Cardiac fibroblast (primary cell): ENCODE data around the gene FAM9C.

Experiments
- DNase-seq, 2 donors: peaks; one replicate each; pipeline versions ENCODE4 v3.0.0 to v3.0.0-alpha.2; 2010; ENCODE audit warnings: low read depth in 2 of 2
- H3K4me3 ChIP-seq, 2 donors: replicated peaks in 1 of 2; 1 replicate in 1 of 2; 2 replicates in 1 of 2; pipeline ENCODE4 v1.5.1; 2011; ENCODE audit warnings: low read depth in 2 of 2, low read length in 2 of 2, mild to moderate bottlenecking in 2 of 2, moderate library complexity in 1 of 2
- TF ChIP-seq, protein P1 (sequence below): IDR thresholded peaks from one replicate; pipeline ENCODE4 v1.5.1; 2011; ENCODE audit warnings: low read depth, mild to moderate bottlenecking, low read length, inconsistent platforms

The FAM9C gene

DNA sequence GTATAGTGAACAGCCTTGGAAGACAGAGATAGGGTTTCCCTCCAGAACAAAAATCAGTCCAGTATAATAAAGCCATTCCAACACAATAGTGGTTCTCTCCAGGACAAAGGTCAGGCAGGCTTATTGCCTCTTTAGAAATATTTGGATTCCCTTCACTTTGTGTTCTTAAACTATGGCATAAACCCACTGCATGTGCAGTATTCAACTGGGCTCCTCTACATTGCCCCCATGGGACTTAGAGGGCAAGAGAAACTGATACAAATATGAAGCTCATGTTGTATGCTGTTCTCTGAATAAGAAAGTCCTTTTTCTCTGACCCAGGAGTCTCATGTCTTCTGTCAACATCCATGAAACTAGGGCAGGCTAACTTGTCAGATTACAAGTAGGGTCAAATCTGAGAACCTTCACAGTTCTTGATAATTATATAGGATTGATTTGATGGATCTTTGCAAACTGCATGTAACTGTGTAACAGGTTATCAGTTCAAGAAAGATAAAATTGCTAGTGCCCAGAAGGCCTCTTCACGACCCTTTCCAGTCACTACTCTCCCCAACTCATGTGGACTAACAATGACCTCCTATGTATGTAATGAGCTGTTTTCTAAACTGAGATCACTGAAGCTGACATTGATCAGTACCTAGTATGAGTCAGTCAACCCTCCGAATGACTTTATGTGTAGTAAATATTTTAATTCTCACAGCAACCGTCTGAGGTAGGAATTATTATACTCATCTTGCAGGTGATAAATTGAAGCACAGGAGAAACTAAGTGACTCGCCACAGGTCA is 31.9 kb upstream of the FAM9C start:
- no peak for DNase-seq
- TF ChIP-seq, protein P1, sequence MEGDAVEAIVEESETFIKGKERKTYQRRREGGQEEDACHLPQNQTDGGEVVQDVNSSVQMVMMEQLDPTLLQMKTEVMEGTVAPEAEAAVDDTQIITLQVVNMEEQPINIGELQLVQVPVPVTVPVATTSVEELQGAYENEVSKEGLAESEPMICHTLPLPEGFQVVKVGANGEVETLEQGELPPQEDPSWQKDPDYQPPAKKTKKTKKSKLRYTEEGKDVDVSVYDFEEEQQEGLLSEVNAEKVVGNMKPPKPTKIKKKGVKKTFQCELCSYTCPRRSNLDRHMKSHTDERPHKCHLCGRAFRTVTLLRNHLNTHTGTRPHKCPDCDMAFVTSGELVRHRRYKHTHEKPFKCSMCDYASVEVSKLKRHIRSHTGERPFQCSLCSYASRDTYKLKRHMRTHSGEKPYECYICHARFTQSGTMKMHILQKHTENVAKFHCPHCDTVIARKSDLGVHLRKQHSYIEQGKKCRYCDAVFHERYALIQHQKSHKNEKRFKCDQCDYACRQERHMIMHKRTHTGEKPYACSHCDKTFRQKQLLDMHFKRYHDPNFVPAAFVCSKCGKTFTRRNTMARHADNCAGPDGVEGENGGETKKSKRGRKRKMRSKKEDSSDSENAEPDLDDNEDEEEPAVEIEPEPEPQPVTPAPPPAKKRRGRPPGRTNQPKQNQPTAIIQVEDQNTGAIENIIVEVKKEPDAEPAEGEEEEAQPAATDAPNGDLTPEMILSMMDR: no peak
- H3K4me3 ChIP-seq: no peak overlapping the region

DNA sequence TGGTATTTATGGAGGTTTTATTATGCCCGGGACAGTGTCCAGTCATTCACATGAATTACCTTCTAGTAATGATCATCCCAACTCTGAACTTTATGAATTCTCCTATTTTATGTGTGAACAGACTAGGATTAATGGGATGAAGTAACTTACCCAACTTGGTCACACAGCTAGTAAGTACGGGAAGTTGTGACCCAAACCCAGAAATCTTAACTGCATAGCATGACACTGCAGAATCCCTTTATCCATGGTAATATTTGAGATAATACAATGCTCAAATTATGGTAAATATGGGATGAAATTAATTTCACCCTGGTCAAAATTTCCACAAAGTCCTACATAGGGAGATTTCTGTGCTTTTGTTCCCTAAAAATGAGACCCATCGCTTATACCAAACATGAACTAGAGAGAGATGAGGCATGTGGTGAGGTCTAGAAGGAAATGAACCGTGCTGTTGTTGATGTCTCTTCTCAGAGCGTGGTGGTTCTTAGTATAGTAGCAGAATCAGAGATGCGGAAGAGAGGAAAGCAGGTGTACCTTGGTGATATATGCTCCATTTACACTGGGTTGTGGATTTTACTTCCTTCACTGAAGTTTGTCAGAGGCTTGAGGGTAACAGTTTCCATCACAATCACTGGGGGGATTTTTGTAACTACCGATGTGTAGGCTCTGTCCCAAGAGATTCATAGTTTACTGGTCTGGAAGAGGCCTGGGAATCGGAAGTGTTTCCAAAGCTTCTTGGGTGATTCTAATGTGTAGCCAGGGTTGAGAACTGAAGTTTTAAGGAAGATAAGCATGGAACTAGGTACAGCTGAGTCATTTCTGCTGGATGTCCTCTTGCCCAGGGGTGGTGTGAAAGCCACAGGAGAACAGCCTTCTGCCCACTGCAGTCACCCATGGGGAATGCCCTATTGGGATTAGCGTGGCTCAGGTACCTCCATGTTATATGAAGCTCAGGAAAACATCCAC is 30.2 kb upstream of the FAM9C start:
- DNase-seq: no peak
- TF ChIP-seq, protein P1: no peak

DNA sequence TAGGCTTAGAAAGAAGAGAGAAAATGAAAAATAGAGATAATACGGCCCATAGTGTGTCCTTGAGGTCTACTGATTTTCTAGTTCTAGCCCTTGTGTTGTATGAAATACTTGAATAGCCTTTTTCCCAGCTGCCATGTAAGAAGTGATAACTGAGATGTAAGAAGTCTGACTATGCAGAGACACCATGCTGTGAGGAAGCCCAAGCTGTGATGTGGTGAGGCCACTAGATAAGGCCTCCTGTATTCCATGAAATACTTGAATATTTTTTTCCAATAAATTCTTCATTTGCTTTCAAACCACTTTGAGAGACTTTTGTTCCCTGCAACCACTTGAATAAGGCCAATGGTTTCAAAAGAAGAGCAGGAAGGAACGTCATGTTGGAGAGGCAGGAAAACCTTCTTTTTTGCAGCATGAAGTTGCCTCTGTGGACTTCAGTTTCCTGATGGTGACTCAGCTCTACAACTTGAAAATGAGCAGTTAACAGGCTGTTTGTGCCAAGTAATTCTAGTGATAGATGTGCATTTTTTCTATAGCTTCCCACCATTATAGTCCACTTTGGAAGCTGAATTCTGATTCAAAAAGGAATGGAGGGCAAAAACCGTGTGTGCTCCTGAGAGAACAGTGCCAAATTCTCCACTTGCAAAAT is 25.5 kb upstream of the FAM9C start:
- peak; percentile 47 to 51 for DNase-seq
- H3K4me3 ChIP-seq: no peak overlapping the region

More for the DNA sequence above, 30.2 kb upstream of the FAM9C start:
- no peak overlapping the region for H3K4me3 ChIP-seq

DNA sequence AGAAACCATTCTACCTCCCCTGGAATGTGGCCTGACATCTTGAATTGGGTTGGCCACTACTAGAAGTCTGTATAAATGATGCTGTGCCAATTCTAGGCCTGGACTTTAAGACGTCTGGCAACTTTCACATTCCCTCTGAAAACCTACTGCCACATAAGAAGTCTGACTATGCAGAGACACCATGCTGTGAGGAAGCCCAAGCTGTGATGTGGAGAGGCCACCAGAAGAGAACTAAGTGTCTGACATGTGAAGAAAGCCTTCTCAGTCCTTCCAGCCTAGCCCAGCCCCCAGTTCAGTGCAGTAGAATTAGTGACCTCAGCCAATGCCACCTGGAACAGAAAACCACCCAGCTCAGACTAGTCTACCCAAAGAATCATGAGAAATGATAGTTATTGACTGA is 24.2 kb upstream of the FAM9C start:
- TF ChIP-seq, protein P1: no peak
- no peak for DNase-seq

More for the DNA sequence above, 25.5 kb upstream of the FAM9C start:
- TF ChIP-seq, protein P1: no peak

DNA sequence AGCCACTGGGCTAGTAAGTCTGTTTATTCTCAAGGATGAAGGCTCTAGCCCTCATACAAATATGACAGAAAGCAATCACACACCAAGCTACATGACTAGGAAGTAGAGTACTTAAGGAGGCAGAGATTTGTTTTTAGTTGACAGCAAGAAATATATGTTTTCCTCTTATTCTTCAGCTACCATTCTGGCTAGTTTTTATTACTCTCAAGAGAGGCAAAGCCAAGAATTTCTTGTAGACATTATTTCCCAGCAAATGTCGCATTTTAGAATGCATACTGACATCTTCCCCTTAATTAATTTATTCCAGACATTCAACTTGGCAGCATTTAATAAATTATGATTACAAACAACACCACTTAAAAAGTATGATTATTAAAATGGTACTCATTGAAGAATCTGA is 23.4 kb upstream of the FAM9C start:
- TF ChIP-seq, protein P1: no peak
- DNase-seq: no peak

More for the DNA sequence above, 24.2 kb upstream of the FAM9C start:
- H3K4me3 ChIP-seq: no peak overlapping the region

DNA sequence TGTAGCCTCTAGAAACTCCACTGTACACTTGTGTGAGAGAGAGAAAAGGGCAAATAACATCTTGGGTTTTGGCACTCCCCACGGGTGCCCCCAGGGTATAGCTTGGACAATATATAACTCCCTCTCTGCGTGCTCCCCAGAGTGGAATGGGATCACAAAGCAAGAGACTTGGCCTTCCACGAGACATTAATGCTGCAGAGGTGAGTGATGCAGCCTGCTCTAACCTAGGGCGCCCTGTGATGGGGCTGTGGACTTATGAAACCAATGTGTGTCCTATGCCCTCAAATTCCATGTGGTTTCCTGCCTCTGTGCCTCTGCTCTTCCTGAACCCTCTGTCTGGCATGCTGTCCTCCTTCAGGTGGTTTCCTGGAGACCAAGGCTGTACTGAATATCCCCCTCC is 22.0 kb upstream of the FAM9C start:
- no peak overlapping the region for H3K4me3 ChIP-seq
- DNase-seq: no peak
- TF ChIP-seq, protein P1: no peak

More for the DNA sequence above, 23.4 kb upstream of the FAM9C start:
- H3K4me3 ChIP-seq: no peak overlapping the region
